HepG2 (cell line): Measurements from ENCODE around the gene CALM1. TPM values are rescaled to one million over a fixed set of nuclear protein-coding genes. Genes with fewer than 3 reads are reported as not detected.

ENCODE experiments used
- ZNF326 ChIP-seq: sonication (generic); formaldehyde crosslinking; IDR thresholded peaks from 2 replicates; pipeline ENCODE4 v1.4.0; 2020; ENCODE audit warnings: missing genetic modification reagents, borderline replicate concordance
- ZNF557 ChIP-seq: sonication (generic); formaldehyde crosslinking; IDR thresholded peaks from 2 replicates; pipeline ENCODE4 v1.4.0; 2020; ENCODE audit warnings: missing genetic modification reagents
- ZNF562 ChIP-seq: sonication (generic); formaldehyde crosslinking; IDR thresholded peaks from 2 replicates; pipeline ENCODE4 v1.8.0; 2022; ENCODE audit warnings: missing genetic modification reagents, borderline replicate concordance
- polyA plus RNA-seq, 8 experiments: library from polyadenylated mRNA; depleted of rRNA in 3 of 8; stranded (reverse) in 7 of 8; unstranded in 1 of 8; fragments of >200 nt; fragmentation: Illumina TruSeq in 4 of 8; extraction: Trizol in 4 of 8; gene quantifications; 2 replicates each; pipeline versions ENCODE4 v1.2.1 to v1.2.3, GENCODE V29; 2011 to 2016; ENCODE audit warnings: low read depth in 4 of 8, missing spikeins in 1 of 8, mixed read lengths in 1 of 8; ENCODE audit not compliant: insufficient read depth in 1 of 8
- total RNA-seq, 5 experiments: library from RNA; depleted of rRNA; stranded (reverse); fragments of >200 nt; fragmentation: Illumina TruSeq; extraction: Trizol; gene quantifications; 2 replicates each; pipeline ENCODE4 v1.2.3, GENCODE V29; 2016; ENCODE audit warnings: low read depth in 1 of 5
- TF ChIP-seq, protein P1 (sequence below): sonication (generic); formaldehyde crosslinking; IDR thresholded peaks from 2 replicates; pipeline ENCODE4 v1.9.0; 2021; ENCODE audit warnings: missing genetic modification reagents, borderline replicate concordance
- TF ChIP-seq, protein P2 (sequence below): sonication (generic); formaldehyde crosslinking; IDR thresholded peaks from 2 replicates; pipeline ENCODE4 v1.4.0; 2020; ENCODE audit warnings: missing genetic modification reagents
- TF ChIP-seq, protein P3 (sequence below): sonication (generic); formaldehyde crosslinking; IDR thresholded peaks from 2 replicates; pipeline ENCODE4 v1.5.0; 2020; ENCODE audit warnings: mild to moderate bottlenecking, missing genetic modification reagents
- TF ChIP-seq, protein P4 (sequence below): sonication (generic); formaldehyde crosslinking; IDR thresholded peaks from 2 replicates; pipeline ENCODE4 v1.8.0; 2022; ENCODE audit warnings: mild to moderate bottlenecking, missing genetic modification reagents, moderate library complexity

CALM1 gene
- total and polyA plus RNA-seq, 2 of the 13 experiments (the other 11 are each of a cell fraction or from before 2014, with no cell fraction given), result 110 to 238 TPM

DNA sequence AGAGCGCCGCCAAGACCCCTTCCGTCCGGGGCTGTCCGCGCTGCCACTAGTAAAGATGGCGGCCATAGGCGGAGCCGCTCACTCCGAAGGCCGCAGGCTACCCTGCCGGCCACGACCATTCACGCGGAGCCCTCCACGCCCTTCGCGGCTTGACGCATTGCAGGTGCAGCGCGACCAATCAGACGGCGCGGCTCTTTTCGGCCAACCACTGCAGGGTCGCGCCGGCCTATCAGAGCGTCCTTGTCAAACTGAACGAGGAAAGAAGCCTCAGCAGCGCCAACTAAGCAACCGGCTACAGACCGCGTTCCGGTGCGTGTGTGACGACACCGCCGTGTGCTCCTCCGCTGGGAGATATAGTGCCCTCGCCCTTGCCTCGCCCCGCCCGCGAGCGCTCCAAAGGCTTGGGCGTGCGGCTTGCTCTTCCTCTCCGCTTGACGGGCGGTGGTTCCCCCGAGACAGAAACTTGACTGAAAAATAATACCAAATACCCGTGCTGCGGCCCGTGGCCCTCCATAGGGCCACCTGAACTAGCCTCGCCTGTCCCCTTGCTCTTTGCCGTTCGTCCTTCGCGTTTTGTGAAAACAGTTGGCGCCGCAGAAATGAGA, 13.6 kb upstream of the CALM1 start (continued):
- TF ChIP-seq, protein P1, sequence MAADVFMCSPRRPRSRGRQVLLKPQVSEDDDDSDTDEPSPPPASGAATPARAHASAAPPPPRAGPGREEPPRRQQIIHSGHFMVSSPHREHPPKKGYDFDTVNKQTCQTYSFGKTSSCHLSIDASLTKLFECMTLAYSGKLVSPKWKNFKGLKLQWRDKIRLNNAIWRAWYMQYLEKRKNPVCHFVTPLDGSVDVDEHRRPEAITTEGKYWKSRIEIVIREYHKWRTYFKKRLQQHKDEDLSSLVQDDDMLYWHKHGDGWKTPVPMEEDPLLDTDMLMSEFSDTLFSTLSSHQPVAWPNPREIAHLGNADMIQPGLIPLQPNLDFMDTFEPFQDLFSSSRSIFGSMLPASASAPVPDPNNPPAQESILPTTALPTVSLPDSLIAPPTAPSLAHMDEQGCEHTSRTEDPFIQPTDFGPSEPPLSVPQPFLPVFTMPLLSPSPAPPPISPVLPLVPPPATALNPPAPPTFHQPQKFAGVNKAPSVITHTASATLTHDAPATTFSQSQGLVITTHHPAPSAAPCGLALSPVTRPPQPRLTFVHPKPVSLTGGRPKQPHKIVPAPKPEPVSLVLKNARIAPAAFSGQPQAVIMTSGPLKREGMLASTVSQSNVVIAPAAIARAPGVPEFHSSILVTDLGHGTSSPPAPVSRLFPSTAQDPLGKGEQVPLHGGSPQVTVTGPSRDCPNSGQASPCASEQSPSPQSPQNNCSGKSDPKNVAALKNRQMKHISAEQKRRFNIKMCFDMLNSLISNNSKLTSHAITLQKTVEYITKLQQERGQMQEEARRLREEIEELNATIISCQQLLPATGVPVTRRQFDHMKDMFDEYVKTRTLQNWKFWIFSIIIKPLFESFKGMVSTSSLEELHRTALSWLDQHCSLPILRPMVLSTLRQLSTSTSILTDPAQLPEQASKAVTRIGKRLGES (CRISPR knock-in tag), result no peak
- TF ChIP-seq, protein P2, sequence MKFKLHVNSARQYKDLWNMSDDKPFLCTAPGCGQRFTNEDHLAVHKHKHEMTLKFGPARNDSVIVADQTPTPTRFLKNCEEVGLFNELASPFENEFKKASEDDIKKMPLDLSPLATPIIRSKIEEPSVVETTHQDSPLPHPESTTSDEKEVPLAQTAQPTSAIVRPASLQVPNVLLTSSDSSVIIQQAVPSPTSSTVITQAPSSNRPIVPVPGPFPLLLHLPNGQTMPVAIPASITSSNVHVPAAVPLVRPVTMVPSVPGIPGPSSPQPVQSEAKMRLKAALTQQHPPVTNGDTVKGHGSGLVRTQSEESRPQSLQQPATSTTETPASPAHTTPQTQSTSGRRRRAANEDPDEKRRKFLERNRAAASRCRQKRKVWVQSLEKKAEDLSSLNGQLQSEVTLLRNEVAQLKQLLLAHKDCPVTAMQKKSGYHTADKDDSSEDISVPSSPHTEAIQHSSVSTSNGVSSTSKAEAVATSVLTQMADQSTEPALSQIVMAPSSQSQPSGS (CRISPR knock-in tag), result peak; percentile 90
- TF ChIP-seq, protein P3, sequence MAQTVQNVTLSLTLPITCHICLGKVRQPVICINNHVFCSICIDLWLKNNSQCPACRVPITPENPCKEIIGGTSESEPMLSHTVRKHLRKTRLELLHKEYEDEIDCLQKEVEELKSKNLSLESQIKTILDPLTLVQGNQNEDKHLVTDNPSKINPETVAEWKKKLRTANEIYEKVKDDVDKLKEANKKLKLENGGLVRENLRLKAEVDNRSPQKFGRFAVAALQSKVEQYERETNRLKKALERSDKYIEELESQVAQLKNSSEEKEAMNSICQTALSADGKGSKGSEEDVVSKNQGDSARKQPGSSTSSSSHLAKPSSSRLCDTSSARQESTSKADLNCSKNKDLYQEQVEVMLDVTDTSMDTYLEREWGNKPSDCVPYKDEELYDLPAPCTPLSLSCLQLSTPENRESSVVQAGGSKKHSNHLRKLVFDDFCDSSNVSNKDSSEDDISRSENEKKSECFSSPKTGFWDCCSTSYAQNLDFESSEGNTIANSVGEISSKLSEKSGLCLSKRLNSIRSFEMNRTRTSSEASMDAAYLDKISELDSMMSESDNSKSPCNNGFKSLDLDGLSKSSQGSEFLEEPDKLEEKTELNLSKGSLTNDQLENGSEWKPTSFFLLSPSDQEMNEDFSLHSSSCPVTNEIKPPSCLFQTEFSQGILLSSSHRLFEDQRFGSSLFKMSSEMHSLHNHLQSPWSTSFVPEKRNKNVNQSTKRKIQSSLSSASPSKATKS (CRISPR knock-in tag), result no peak; the same call in 1 of the 2 replicates
- peak; percentile 79; the same call in 1 of the 2 replicates for TF ChIP-seq ZNF557 (CRISPR knock-in tag)
- no peak for TF ChIP-seq ZNF326
- no peak; the same call in 1 of the 2 replicates for TF ChIP-seq ZNF562
- TF ChIP-seq, protein P4, sequence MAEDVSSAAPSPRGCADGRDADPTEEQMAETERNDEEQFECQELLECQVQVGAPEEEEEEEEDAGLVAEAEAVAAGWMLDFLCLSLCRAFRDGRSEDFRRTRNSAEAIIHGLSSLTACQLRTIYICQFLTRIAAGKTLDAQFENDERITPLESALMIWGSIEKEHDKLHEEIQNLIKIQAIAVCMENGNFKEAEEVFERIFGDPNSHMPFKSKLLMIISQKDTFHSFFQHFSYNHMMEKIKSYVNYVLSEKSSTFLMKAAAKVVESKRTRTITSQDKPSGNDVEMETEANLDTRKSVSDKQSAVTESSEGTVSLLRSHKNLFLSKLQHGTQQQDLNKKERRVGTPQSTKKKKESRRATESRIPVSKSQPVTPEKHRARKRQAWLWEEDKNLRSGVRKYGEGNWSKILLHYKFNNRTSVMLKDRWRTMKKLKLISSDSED (CRISPR knock-in tag), result no peak
